Measurements from ENCODE around the gene ANAPC16. TPM values are rescaled to one million over a fixed set of nuclear protein-coding genes. Genes with fewer than 3 reads are reported as not detected.

Gene ANAPC16
- total RNA-seq, 3 donors from 2014 or later, result 104 to 155 (median 112) TPM

GRCh38 chr10:72218325-72218724, 2.5 kb downstream of the ANAPC16 start:
- DNase-seq (ENCODE audit: low spot score in 2 of 2), result no peak
- Histone ChIP-seq H3K27ac (peak overlapping the region; percentile 71 to 74), H3K4me1 (peaks cover 0 to 9% of the 10 kb centered on the region in 2 donors), H3K27me3 (no peaks in the 10 kb centered on the region), H3K4me3 (peak overlapping the region in 1 of 3 donors; percentile 7), H3K36me3 (no peaks in the 10 kb centered on the region), H3K9me3 (no peaks in the 10 kb centered on the region)
- intact Hi-C loops (cut with DNase I; ENCODE audit: low total_unique reads), result no loop called here
- TF ChIP-seq POLR2A (IDR thresholded peaks at IDR 0.05) (no peak), CTCF (IDR thresholded peaks at IDR 0.05) (no peak), POLR2AphosphoS5 (IDR thresholded peaks at IDR 0.05) (no peak)

GRCh38 chr10:72218726-72219125, 2.9 kb downstream of the ANAPC16 start:
- H3K4me1 ChIP-seq, result peaks cover 0 to 13% of the 10 kb centered on the region in 2 donors
- no peaks in the 10 kb centered on the region for H3K36me3 ChIP-seq
- H3K27me3 ChIP-seq, result no peaks in the 10 kb centered on the region
- peak overlapping the region; percentile 71 to 74 for H3K27ac ChIP-seq
- DNase-seq (ENCODE audit: low spot score in 2 of 2), result no peak
- intact Hi-C loops (cut with DNase I; ENCODE audit: low total_unique reads), result no loop called here
- H3K9me3 ChIP-seq, result no peaks in the 10 kb centered on the region
- peak overlapping the region in 1 of 3 donors; percentile 7 for H3K4me3 ChIP-seq
- TF ChIP-seq POLR2A (IDR thresholded peaks at IDR 0.05) (no peak), POLR2AphosphoS5 (IDR thresholded peaks at IDR 0.05) (no peak), CTCF (IDR thresholded peaks at IDR 0.05) (no peak)

- TF ChIP-seq POLR2A (IDR thresholded peaks at IDR 0.05), result no peak
- TF ChIP-seq CTCF (IDR thresholded peaks at IDR 0.05), result no peak
- H3K4me1 ChIP-seq, result peaks cover 0 to 16% of the 10 kb centered on the region in 2 donors
- intact Hi-C loops (cut with DNase I; ENCODE audit: low total_unique reads), result no loop called here
- H3K36me3 ChIP-seq, result no peaks in the 10 kb centered on the region
- H3K4me3 ChIP-seq, result no peak overlapping the region
- H3K9me3 ChIP-seq, result no peaks in the 10 kb centered on the region
- H3K27me3 ChIP-seq, result no peaks in the 10 kb centered on the region
- no peak for DNase-seq (ENCODE audit: low spot score in 2 of 2)
- peak overlapping the region; percentile 71 to 74 for H3K27ac ChIP-seq
Observed at GRCh38 chr10:72219235-72219814, 3.5 kb downstream of the ANAPC16 start.

DNA sequence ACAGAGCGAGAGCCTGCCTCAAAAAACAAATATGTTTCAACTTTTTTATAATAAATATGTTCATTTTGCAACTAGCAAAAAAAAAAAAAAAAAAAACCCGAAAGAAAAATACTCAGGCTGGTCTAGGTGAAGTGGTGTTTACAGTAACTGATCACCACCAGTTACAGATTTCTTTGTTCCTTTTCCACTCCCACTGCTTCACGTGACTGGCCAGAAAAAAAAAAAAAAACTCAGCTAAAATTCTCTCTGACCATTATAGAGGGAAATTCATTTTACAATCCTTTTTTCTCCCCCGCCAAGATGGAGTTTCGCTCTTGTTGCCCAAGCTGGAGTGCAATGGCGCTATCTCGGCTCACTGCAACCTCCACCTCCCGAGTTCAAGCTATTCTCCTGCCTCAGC, 4.8 kb downstream of the ANAPC16 start:
- Histone ChIP-seq H3K9me3 (no peaks in the 10 kb centered on the region), H3K4me1 (peaks cover 0 to 16% of the 10 kb centered on the region in 2 donors), H3K27ac (no peak overlapping the region), H3K27me3 (no peaks in the 10 kb centered on the region), H3K36me3 (no peaks in the 10 kb centered on the region), H3K4me3 (no peak overlapping the region)
- intact Hi-C loops (cut with DNase I; ENCODE audit: low total_unique reads), result no loop called here
- no peak for DNase-seq (ENCODE audit: low spot score in 2 of 2)
- TF ChIP-seq POLR2A (IDR thresholded peaks at IDR 0.05) (no peak), CTCF (IDR thresholded peaks at IDR 0.05) (no peak), POLR2AphosphoS5 (IDR thresholded peaks at IDR 0.05) (no peak)

GRCh38 chr10:72221278-72221677, 5.5 kb downstream of the ANAPC16 start:
- no peak for DNase-seq (ENCODE audit: low spot score in 2 of 2)
- intact Hi-C loops (cut with DNase I; ENCODE audit: low total_unique reads), result no loop called here
- Histone ChIP-seq H3K4me1 (peaks cover 0 to 16% of the 10 kb centered on the region in 2 donors), H3K27me3 (no peaks in the 10 kb centered on the region), H3K4me3 (no peak overlapping the region), H3K9me3 (no peaks in the 10 kb centered on the region), H3K36me3 (no peaks in the 10 kb centered on the region), H3K27ac (no peak overlapping the region)
- TF ChIP-seq CTCF (IDR thresholded peaks at IDR 0.05) (no peak), POLR2A (IDR thresholded peaks at IDR 0.05) (no peak), POLR2AphosphoS5 (IDR thresholded peaks at IDR 0.05) (no peak)
